Heart left ventricle (tissue), 13 donors: Measurements from ENCODE around the gene SPPL2C.

ENCODE experiments used
- CTCF ChIP-seq, 12 donors: fragments of 200-600 bp; sonication (generic) in 4 of 12; IDR thresholded peaks; one replicate each; pipeline versions ENCODE4 v1.5.0 to v1.8.0; 2018 to 2022; ENCODE audit warnings: antibody characterized with exemption in 12 of 12, mild to moderate bottlenecking in 5 of 12
- POLR2A ChIP-seq, 2 donors: fragments of 450-650 bp; IDR thresholded peaks; one replicate each; pipeline ENCODE4 v1.6.1; 2017; ENCODE audit warnings: antibody characterized with exemption in 2 of 2, mild to moderate bottlenecking in 2 of 2, moderate library complexity in 2 of 2
- donor health status: ischemic (EF 13 %, LVEDD 7.1; RV severe dilation, severe dysfunction).
- donor health status: DM: no; HTN: yes; CAD: no.
- donor health status: DM: no; HTN: no; CAD: no.
- donor health status: ischemic (EF 25% LVEDD 6.9; RV normal size, moderate dysfunction).
- donor health status: ischemic (EF 25% LVEDD 5.7; RV mildly dilated, moderate dysfunction).
- donor health status: ischemic (EF 35%, LVEDD 5.7; RV mildly dilated, moderate dysfunction).
- donor health status: nonischemic (EF 11% LVEDD 7.7; RV severe dilation, severe dysfunction).
- donor health status: DM: yes; HTN: yes; CAD: no.
- donor health status: PGD.
- donor health status: ischemic (EF 29% LVEDD 5.4; RV normal size, mild dysfunction).
- donor health status: nonischemic (EF 23%, LVEDD 6.1; RV moderate dilation, normal function).

DNA sequence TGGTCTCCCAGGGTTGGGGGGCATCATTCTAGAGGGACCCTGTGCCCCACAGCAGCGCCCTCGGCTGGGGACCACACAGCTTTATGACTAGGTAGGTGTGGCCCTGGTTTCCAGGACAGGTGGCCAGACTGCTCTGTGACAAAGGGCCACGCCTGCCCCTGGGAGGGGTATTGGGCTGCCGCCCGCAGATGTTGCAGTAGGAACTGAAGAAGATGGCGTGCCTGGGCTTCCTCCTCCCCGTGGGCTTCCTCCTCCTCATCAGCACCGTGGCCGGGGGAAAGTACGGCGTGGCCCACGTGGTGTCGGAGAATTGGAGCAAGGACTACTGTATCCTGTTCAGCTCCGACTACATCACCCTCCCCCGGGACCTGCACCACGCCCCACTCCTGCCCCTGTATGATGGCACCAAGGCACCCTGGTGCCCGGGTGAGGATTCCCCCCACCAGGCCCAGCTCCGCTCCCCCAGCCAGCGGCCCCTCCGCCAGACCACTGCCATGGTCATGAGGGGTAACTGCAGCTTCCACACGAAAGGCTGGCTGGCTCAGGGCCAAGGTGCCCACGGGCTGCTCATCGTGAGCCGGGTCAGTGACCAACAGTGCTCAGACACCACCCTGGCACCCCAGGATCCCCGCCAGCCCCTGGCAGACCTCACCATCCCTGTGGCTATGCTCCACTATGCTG lies at the start of gene SPPL2C:
- TF ChIP-seq CTCF (IDR thresholded peaks at IDR 0.05) (no peak), POLR2A (IDR thresholded peaks at IDR 0.05) (no peak)
